Posterior cingulate gyrus (tissue), 11 donors: ENCODE data around the gene MSH5.
"Not testable (repeated sequence)": the region's sequence is repeated elsewhere in the genome, so short reads cannot be mapped to it uniquely, and the experiment has no call there.

Experiments used
- DNase-seq, 10 donors: peaks; one replicate each; pipeline versions ENCODE4 v3.0.0 to v3.0.0-alpha.2; 2020 to 2021; ENCODE audit warnings: mixed read lengths in 3 of 10
- intact Hi-C: fragments of 100-400 bp; cut with DNase I; formaldehyde crosslinking; loops from one replicate; pipeline ENCODE4 v1.15.1; 2023

Gene MSH5

DNA sequence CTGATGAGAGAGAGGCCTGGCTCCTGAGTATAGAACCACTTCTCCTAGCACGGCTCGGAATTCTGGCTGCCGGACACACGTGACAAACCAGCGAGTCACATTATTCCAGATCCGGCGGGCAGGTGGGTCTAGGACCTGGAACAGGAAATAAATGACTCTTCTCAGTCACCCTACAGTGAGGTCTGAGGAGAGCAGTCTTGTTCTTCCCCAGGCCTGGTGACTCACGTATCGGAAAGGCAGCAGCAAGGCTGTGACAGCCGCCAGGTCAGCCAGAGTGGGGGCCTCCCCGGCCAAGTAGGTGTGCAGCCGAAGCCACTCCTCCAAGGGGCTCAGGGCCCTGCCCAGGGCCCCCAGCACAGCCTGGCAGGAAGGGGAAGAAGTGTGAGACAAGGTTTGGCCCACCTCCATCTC lies 53.0 kb downstream of the MSH5 start:
- intact Hi-C loops = loop anchor here (10.0 kb wide), 3 partner anchors 58 to 248 kb away; partner anchors contain the start of genes ABHD16A, ATP6V1G2, CLIC1 and DDX39B
- peak in 2 of 10 donors; percentile 65 to 67 for DNase-seq

DNA sequence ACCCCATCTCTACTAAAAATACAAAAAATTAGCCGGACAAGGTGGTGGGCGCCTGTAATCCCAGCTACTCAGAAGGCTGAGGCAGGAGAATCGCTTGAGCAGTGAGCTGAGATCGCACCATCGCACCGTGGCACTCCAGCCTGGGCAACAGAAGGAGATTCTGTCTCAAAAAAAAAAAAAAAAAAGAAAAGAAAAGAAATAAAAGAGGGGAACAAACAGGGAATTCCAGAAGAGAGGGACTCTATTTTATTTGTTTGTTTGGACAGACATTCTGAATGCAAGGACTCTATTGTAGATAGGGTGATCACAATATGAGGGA lies 54.1 kb downstream of the MSH5 start:
- DNase-seq = peak in 2 of 10 donors; percentile 55 to 60
- intact Hi-C loops = loop anchor here (10.0 kb wide), 3 partner anchors 59 to 249 kb away; partner anchors contain the start of genes ABHD16A, ATP6V1G2, CLIC1 and DDX39B

DNA sequence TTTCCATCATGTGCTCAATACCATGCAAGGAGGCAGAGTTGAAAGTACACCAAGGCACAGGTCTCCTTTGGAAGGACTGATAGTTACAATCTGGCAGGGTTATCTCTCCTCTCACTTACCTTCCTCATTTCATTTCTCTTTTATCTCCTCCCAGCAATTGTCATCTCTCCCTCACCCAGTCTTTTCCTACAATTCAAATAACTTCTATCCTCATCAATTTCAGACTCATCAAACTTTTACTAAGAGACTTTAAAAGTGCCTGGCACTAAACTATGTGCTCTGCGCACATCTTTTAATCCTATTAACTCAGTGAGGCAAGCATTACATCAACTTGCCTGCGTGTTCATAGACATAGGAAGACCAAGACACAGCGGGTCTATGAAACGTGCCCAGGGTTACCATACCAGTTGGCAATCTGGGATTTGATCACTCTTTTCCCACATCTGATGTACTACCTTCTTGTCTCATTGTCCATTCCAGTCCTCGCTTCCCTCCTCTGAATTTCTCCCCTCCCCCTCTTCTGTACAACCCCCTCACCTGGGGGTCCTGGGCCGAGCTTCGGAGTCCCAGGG lies 54.6 kb downstream of the MSH5 start:
- intact Hi-C loops = loop anchor here (10.0 kb wide), 3 partner anchors 60 to 250 kb away; partner anchors contain the start of genes ABHD16A, ATP6V1G2, CLIC1 and DDX39B
- peak in 1 of 10 donors; percentile 1 for DNase-seq

DNA sequence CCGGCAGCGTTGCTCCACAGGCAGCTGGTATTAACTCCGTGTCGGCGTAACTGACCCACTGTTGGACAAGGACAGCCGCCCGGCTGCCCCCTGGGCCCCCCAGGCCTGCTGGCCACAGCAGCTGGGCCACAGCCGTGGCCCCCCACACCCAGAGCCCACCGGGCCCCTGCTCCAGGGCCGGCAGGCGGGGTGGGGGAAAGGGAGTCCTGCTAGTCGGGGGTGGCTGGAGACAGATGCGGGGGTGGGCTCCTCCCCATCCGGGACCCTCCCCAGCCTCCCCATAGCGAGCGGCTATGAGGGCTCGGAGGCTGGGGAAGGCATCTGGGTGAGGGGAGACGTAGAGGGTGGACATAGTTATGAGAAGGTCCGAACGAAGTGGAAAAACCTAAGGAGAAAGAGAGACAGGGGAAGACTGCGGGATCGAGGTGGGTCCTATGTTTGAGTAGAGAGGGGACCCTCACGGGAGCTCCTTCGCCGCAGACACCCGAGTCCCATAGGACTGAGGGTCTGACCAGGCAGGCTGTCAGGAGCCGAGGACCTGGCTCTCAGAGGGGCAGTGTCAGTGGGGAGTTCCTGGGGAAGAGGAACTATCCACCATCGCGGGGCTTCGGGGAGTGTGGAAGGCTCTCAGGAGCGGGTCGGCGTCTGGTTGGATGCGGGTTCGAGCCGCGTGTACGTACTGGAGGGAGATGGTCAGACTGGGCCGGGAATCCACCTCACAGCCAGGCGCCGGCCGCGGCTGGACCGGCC lies 55.2 kb downstream of the MSH5 start:
- intact Hi-C loops = loop anchor here (5.0 to 10.0 kb wide), 4 partner anchors 37 to 250 kb away; partner anchors contain the start of genes ABHD16A, ATP6V1G2, CLIC1 and DDX39B
- DNase-seq = peak in 2 of 10 donors; percentile 64 to 74

DNA sequence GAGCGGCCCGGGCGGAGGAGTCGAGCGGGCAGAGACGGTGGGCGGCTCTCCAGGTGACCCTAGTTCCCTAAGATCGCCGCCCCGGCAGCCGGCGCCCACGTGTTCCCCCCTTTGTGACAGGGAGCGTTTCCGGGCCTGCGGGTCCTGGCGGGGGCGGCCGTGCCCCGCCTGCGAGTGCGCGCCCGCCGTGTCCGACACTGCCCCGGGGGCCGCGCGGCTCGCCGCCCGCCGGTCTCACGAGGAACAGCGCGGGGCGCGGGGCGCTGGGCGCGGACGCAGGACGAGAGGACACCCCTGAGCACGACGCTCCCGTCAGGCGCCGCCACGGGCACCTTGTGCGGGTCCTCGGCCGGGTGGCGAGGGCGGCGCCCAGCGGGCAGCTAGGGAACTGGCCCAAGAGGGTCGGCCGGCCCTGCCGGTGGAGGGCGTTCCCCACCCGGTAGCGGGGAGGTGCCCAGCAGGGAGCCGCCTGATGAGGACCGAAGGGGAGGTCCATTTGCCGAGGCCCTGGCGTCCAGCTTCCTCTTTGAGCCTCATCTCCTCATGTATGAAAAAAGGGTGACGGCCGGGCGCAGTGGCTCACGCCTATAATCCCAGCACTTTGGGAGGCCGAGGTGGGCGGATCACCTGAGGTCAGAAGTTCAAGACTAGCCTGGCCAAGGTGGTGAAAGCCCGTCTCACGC lies 56.0 kb downstream of the MSH5 start, which contains the start of gene VARS1:
TSS of gene VARS1 (minus strand) at position 137 of the 683 bp plus-strand sequence. CDS start 535 bp downstream, outside the sequence.
- peak; percentile 77 to 98 (median 87) for DNase-seq
- intact Hi-C loops = loop anchor here (5.0 to 10.0 kb wide), 4 partner anchors 37 to 251 kb away; partner anchors contain the start of genes ABHD16A, ATP6V1G2, CLIC1 and DDX39B

DNA sequence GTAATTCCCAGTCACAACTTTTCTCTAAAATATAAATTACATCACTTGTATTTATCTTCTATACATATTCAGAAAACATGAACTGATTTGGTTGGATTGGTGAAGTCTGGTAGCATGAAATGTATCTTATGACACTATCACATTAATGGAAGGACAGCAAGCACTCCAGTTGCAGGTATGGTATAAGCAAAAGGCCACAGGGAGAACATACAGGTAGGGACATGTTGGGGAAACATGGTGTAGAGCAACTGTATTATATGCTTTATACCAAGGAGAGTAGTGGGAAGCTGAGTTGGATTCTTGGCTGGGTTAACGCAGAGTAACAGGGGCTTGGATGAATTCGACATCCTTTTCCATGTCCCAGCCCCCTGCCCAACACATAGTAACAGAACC lies 57.2 kb downstream of the MSH5 start:
- DNase-seq = peak in 1 of 10 donors; percentile 3
- intact Hi-C loops = loop anchor here (5.0 to 10.0 kb wide), 4 partner anchors 35 to 252 kb away; partner anchors contain the start of genes ABHD16A, ATP6V1G2, CLIC1 and DDX39B

DNA sequence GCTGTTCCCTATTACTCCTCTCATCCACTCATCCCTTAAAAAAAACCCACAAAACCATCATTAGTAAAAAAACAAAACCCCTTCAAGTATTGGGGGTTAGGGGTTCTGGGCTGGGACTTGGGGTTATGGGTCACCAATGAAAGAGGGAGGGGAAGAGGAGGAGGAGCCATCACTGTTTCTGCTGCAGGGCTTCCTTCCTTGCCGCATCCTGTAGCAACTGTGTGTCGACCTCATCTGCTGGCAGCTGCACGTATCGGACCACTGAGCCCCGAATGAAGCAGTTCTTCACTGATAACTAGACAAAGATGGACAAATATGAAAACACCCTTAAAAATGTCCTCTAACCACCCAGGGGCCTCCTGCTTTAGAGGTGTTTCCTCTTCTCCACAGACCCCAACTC lies 57.8 kb downstream of the MSH5 start:
- intact Hi-C loops = loop anchor here (5.0 to 10.0 kb wide), 4 partner anchors 35 to 253 kb away; partner anchors contain the start of genes ABHD16A, ATP6V1G2, CLIC1 and DDX39B
- DNase-seq = peak in 2 of 10 donors; percentile 6 to 15

DNA sequence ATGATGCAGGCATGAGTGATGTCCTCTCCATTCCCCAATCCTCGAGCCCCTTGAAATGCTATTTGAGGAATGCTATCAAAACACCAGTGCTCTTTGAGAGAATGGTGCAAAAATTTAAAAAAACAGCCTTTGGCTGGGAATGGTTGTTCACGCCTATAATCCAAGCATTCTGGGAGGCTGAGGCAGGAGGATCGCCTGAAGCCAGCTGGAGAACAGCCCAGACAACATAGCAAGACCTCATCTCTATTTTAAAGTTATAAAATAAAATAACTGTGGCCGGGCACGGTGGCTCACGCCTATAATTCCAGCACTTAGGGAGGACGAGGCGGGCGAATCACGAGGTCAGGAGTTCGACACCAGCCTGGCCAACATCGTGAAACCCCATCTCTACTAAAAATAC lies 60.0 kb downstream of the MSH5 start:
- DNase-seq = peak in 2 of 10 donors; percentile 8 to 49
- intact Hi-C loops = loop anchor here (5.0 to 10.0 kb wide), 4 partner anchors 33 to 255 kb away; partner anchors contain the start of genes ABHD16A, ATP6V1G2, CLIC1 and DDX39B

DNA sequence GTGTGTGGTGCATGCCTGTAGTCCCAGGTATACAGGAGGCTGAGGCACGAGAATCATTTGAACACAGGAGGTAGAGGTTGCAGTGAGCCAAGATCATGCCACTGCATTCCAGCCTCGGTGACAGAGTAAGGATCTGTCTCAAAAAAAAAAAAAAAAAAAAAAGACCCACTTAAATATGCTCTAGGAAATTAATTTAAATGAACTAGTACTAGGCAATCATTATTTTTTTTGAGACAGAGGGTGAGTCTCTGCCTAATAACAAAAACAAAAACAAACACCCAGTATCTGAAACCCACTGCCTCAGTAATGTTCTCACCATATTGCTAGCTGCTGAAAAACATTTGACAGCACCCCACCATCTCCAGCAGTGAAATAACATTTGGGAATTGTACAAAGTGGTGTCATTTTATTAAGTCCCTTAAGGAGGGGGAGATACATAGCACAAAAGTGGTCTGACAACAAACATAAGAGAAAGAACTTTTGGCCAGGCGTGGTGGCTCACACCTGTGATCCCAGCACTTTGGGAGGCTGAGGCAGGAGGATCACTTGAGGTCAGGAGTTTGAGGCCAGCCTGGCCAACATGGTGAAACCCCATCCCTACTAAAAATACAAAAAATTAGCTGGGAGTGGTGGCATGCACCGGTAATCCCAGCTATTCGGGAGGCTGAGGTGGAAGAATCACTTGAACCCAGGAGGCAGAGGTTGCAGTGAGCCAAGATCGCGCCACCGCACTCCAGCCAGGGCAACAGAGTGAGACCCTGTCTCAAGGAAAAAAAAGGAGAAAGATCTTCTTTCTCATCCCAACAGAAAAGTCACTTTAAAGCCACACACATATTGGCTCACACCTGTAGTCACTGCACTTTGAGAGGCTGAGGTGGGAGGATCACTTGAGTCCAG lies 61.5 kb downstream of the MSH5 start:
- intact Hi-C loops, DNase-seq: not testable (repeated sequence)

DNA sequence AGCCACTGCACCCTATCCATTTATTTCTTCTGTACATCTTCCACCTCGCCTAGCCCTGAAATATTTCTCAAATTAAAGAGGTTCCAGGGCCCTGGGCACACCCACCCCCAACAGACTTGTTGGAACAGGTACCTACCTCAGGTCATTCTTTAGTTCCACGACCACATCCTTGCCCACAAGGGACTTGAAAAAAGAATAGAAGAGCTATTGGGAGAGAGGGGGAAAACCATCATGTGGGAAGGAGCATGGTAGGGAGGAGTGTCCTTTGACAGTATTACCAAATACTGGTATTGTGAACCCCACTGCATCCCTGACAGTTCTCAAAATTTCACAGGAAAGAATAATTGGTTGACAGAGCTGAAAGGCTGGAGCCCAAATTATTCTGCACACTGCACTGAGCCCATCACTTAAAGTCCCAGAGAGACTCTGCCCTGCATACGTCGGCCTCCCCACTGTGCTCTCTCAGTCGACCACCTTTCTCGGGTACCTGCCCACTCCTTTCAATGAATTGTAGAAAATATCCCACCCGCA lies 66.2 kb downstream of the MSH5 start:
- no peak for DNase-seq
- intact Hi-C loops = no loop called here

DNA sequence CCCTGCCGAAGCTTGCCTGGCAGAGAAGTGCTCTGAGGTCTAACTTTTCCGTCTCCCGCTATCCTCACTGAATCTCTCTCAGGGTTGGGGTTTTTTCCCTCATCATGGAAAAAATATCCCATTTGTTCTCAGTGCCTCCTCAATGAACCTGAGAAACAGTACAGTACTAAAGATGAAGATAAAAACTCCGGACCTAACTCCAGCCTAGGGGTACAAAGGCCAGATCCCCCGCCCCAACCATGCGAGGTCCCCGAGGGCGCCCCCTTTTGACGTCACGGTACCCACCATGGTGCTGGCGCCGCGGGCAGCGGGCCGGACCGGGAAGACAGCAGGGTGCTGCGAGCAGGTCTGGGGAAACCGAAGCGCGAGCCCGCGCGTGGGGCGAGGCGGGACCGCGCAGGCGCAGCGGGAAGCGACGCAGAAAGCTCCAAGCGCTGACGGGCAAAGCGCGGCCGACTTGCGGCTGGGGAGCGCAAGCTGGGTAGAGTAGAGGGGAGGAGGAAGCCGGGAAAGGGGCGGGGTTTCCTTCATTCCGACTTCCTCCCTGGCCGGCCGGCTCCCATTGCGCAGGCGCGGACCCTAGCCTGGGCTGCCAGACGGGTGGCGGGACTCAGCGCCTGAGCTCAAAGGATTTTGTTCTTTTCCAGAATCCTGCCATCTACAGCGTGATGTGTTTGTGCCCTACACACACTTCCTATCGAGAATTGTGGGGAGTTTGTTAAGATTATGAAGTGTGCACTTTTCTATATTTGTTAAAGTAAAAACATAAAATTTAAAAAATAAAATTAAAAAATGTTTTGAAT lies 66.9 kb downstream of the MSH5 start, which contains the start of gene LSM2:
TSS of gene LSM2 (minus strand) at position 497 of the 803 bp plus-strand sequence. CDS start at position 288, 209 bp downstream.
- peak; percentile 95 to 99 (median 97) for DNase-seq
- intact Hi-C loops = no loop called here

DNA sequence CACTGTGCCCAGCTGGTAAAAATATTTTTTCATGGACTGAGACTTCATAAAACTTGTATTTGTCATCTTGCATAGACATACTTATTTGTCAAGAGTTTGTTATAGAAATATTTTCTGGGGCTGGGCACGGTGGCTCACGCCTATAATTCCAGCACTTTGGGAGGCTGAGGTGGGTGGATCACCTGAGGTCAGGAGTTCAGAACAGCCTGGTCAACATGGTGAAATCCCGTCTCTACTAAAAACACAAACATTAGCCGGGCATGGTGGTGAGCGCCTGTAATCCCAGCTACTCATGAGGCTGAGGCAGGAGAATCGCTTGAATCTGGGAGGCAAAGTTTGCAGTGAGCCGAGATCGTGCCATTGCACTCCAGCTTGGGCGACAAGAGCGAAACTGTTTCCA lies 68.8 kb downstream of the MSH5 start:
- DNase-seq = peak in 1 of 10 donors; percentile 6
- intact Hi-C loops = not testable (repeated sequence)

DNA sequence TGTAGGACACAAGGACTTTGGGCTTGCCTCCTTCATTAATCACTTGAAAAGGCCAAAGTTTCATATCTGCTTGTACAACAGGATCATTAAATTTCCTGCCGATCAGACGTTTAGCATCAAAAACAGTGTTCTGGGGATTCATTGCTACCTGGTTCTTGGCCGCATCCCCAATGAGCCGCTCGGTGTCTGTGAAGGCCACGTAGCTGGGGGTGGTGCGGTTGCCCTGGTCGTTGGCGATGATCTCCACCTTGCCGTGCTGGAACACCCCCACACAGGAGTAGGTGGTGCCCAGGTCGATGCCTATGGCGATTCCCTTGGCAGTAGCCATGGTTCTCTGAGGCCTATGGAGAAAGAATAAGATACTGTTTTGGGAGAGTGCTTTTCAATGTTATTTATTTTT lies 71.8 kb downstream of the MSH5 start:
- intact Hi-C loops = no loop called here
- peak in 1 of 10 donors; percentile 36 for DNase-seq
